Glomerular endothelial cell (primary cell): ENCODE results near the gene B4GALT2. TPM values are rescaled to one million over a fixed set of nuclear protein-coding genes. Genes with fewer than 3 reads are reported as not detected.

Source experiments
- DNase-seq: peaks from one replicate; pipeline ENCODE4 v3.0.0-alpha.2; 2011; ENCODE audit warnings: low read depth, low spot score; ENCODE audit errors: extremely low read depth
- total RNA-seq: library from RNA; depleted of rRNA; stranded (reverse); fragments of >200 nt; gene quantifications from 2 replicates; pipeline ENCODE4 v1.2.3, GENCODE V29; 2015

Gene B4GALT2
- total RNA-seq, 1 donor from 2014 or later = 93.8 TPM

DNA sequence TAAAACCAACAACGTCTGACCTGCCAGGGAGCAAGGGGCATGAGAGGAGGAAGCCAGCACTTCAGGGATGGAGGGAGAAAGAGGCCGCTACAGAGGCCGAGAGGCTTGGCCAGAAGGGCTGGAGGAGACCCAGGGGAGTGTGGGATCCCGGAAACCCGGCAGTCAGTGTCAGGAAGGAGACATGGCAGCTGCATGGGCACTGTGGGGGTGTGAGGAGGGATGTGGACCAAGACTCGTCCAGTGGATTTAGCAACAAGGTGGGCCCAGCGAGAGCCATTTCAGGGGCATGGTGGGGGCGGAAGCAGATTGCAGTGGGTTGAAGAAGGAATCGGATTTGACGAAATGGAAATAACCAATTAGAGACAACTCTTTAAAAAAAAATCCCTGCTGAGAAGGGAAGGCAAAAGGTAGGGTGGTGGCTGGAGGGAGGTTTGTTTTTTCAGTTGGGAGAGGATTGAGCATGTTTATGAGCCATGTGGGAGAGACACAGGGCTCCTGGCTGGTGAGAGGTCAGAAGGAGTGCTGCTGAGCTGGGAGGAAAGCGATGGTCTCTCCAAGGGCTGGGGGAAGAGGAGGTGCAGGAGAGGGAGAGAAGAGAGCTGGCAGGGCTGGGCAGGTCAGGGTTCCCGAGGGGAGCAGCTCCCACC lies 4.4 kb downstream of the B4GALT2 start:
- no peak for DNase-seq

DNA sequence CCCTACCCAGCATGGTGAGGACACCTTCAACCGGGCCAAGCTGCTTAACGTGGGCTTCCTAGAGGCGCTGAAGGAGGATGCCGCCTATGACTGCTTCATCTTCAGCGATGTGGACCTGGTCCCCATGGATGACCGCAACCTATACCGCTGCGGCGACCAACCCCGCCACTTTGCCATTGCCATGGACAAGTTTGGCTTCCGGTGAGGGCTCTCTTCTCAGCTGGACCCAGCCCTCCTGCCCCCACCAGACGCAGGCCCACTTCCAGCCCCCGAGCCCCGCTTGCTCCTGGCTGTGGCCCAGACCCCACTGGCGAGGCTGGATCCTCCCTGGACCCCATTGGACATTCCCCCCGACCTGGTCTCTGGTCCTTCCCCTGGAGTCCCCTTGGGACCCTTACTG lies 5.8 kb downstream of the B4GALT2 start:
- DNase-seq = no peak

DNA sequence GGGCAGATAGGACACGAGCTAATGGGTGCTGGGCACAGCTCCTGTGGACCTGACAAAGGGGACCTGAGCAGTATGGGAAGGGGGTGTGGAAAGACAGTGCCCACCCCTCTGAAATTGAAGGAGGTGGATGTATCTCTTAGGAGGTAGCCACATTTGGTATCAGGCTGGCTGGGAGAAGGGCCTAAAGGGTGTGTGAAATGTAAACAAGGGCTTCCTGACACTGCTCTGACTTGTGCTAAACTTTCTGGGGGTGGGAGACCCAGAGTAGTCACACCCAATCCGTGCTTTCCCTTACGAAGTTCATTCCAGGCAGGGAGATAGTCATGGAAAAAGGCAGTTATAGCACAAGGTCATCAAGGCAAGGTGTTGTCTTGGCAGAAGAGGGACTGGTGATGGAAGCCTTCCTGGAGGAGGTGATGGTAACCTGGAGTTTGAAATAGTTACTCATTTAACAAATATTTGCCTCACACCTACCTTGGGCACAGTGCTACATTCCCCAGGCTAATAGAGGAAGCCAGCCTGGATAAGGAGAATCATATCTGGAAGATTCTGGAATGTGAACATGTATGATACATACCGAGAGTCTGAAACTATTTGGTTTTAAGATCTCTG lies 7.1 kb downstream of the B4GALT2 start:
- no peak for DNase-seq

DNA sequence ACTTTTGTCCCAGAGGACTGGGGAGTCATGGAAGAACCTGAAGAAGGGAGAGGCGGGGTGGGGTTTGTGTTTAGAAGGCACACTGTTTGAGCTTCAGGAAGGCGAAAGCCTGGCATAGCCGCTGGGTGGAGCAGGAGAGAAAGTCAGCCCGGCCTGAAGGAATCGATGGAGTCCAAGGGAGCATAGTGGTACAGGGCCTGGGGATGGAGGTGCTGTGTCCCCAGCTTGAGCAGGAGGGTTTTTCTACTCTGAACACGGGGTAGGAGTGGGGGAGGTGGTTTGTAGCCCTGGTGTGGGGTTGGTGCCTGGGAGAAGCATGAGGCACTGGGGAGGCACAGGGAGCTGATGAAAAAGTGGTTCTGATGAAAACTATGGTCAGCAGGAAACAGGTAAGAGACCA lies 7.7 kb downstream of the B4GALT2 start:
- no peak for DNase-seq

DNA sequence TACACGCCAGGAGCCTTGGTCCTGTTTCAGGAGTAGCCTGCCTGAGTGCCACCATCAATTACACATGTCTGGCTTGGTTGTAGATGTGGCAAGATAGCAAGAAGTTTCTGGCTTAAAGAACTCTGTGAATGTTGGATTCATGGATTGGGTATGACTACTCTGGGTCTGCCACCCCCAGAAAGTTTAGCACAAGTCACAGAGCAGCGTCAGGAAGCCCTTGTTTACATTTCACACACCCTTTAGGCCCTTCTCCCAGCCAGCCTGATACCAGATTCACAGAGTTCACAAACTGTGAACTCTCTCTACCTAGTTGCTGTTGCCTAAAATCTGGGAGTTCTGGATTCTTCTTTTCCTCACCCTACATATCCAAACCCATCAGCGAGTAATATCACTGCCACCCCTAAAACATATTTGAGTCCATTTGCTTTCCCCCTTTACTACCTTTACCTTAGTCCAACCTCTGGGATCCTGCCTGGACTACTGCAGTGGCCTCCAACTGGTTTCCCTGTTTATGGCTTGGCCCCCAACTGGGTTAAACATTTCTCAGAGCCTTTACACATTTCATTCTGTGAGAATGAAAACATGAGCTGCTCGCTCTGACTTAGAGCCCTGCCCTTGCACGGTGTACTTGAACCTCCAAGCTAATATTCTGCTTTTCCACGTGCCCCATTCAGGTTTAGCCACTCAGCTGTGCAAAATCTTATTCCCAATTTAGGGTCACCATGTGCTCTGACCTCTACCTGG lies 8.3 kb downstream of the B4GALT2 start:
- no peak for DNase-seq

DNA sequence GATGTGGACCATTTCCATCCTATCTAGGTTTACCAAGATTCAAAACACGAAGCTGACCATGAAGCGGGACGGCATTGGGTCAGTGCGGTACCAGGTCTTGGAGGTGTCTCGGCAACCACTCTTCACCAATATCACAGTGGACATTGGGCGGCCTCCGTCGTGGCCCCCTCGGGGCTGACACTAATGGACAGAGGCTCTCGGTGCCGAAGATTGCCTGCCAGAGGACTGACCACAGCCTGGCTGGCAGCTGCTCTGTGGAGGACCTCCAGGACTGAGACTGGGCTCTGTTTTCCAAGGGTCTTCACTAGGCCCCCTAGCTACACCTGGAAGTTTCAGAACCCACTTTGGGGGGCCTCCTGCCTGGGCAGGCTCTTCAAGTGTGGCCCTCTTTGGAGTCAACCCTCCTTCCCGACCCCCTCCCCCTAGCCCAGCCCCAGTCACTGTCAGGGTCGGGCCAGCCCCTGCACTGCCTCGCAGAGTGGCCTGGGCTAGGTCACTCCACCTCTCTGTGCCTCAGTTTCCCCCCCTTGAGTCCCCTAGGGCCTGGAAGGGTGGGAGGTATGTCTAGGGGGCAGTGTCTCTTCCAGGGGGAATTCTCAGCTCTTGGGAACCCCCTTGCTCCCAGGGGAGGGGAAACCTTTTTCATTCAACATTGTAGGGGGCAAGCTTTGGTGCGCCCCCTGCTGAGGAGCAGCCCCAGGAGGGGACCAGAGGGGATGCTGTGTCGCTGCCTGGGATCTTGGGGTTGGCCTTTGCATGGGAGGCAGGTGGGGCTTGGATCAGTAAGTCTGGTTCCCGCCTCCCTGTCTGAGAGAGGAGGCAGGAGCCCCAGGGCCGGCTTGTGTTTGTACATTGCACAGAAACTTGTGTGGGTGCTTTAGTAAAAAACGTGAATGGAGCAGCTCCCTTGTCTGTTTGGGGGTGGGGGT lies 11.5 kb downstream of the B4GALT2 start:
- DNase-seq = no peak

DNA sequence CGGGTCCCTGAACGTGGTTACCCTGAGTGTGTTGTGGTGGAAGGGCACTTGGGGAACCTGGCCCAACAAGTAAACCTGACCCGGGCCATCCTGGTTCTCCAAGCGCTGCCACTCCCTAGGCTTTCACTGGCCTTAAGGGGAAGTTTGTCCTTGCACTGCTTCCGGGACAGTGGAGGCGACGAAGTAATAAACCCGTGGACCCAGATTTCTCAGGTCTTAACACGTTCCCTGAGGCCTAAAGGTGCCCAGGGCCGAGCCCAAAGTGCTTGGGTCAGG lies 12.1 kb downstream of the B4GALT2 start:
- DNase-seq = no peak

DNA sequence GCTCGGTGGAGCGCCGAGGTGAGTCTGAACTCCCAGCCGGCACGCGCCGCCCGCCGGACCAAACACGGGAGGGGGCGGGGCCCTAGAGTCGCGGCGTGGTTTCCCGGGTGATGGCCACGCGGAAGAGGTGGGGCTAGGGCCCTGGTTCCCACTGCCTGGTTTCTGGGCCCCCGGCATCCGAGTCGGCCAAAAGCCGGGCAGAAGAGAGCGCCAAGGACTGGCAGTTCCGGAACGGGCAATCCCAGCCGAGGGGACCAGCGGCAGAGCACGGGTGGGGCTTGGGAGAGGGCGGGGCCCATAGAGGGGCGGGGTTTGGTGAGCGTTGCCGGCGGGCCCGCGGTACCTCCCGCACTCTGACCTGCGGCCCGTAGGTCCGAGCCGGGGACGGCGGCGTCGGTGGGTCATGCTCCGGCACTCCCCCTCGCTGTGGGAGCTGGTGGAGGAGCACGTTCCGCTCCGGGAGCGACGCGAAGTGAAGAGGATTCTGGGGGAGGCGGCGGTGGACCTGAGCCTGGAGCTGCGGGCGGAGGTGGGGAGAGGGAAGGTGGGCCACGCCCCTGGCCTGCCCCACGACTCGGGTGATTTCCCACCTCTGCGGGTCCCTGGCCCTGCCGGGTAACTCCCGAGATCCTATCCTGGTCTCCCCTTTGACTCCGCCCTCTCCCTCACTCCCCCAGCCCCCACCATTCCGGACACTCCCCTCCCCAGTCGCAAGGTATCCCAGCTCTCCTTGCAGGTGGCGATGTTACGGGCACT lies 12.6 kb downstream of the B4GALT2 start, which contains the start of gene CCDC24:
Gene CCDC24, plus strand, starts transcription at position 124 of the 756 bp plus-strand sequence. Its CDS starts 280 bp downstream, at position 404.
- no peak for DNase-seq

DNA sequence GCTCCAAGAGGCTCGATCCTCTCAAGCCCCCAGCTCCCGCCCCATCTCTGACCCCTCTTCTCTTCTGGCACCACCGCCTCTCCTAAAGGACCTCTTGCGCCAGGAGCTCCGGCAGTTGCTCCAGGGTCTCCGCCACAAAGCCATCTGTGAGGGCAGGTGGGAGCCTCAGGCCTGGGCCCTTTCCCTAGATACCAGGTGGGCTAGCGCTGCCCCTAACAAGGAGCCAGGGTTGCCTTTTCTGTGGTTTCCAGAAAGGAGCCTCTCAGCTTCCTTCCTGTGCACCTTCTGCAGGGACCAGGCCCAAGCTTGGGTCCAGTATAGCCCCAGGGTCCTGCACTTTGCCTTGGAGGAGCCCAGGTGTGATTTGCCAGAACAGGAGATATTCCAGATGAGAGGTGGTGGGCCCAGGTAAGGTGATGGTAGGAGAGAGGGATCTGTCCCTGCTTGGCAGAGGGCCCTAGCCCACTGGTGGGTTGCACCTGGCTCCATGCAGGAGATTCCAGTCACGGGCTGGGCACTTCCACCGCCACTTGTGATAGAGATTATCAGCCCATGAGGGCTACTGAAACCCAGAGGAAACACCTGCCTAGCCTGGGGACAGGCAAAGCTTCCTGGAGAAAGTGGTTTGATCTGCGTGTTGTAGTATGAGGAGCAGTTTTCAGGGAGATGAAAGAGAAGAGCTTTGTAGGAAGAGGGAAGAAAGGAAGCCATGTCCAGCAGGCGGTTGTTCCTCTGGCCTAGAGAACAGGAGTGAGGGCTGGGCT lies 13.4 kb downstream of the B4GALT2 start:
- no peak for DNase-seq

DNA sequence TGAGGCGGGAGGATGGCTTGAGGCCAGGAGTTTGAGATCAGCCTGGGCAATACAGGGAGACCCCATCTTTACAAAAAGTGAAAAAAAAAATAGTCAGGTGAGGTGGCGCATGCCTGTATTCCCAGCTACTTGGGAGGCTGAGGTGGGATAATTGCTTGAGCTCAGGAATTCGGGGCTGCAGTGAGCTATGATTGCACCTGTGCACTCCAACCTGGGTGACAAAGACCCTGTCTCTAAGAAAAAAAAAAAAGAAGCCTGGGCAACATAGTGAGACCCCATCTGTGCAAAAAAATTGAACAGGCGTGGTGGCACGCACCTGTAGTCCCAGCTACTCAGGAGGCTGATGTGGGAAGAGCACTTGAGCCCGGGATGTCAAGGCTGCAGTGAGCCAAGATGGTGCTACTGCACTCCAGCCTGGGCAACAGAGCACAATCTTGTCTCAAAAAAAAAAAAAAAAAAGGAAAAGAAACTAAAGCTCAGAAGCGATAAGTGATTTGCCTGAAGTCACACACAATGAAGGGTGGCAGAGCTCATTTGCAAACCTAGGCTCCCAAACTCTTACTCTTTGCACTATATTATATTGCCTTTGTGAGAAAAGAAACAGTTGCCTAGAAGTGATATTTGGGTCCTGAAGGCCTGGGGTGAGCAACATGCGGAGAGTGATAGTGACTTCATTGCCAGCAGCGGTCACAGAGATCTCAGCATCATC lies 14.3 kb downstream of the B4GALT2 start:
- no peak for DNase-seq

DNA sequence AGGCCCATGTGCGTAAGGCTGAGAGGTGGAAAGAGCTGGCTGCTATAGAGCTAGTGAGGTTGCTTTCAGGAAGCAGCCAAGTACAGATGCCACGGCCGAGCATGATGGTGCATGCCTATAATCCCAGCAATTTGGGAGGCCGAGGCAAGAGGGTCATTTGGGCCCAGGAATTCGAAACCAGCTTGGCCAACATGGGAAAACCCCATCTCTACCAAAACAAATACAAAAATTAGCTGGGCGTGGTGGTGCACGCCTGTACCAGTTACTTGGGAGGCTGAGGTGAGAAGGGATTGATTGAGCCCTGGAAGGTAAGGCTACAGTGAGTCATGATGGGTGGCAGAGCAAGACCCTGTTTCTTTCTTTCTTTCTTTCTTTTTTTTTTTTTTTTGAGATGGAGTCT lies 15.1 kb downstream of the B4GALT2 start:
- DNase-seq = no peak

DNA sequence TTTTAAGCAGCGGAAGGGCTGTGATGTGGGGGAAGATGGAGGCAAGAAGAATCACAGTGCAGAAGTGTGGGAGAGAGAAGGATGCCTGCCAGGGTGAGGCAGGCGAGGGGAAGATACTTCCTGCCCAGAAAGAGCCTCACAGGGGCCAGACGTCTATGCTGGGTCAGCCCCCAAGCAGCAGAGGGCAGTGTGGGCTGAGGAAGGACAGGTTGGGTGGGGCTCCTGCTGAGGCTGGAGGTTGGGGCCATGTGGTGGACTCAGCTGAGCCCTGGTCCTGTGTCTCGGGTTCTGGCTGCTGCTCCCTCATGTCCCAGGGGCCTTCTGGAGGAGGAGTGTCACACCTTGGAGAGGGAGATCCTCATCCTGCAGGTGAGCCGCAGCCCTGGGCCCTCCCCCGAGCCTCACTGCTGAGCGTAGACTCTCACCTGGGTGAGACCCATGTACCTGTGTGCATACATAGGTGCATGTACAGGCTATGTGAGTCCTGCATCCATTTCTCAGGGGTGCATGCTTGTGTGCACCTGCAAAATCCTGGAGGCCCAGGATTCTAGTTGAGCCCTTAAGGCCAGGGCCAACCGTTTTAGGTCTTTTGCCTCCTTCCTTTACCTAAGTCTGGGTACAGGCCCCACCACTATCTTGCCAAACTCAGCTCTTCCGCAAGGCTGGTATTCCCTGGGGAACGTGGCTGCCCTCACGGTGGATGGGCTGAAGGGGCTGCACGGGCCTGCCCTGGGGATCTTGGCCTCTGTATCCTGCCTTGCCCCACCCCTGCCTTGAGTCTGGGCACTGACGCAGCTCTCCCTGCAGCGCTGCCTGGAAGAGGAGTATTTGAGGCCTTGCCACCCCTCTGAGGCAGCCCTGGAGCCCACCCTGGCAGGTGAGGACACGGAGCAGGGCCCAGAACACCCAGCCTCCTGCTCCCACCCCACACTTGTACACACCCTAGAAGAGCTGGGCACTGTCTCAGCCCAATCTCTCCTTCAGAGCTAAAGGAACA lies 16.1 kb downstream of the B4GALT2 start:
- DNase-seq = no peak

DNA sequence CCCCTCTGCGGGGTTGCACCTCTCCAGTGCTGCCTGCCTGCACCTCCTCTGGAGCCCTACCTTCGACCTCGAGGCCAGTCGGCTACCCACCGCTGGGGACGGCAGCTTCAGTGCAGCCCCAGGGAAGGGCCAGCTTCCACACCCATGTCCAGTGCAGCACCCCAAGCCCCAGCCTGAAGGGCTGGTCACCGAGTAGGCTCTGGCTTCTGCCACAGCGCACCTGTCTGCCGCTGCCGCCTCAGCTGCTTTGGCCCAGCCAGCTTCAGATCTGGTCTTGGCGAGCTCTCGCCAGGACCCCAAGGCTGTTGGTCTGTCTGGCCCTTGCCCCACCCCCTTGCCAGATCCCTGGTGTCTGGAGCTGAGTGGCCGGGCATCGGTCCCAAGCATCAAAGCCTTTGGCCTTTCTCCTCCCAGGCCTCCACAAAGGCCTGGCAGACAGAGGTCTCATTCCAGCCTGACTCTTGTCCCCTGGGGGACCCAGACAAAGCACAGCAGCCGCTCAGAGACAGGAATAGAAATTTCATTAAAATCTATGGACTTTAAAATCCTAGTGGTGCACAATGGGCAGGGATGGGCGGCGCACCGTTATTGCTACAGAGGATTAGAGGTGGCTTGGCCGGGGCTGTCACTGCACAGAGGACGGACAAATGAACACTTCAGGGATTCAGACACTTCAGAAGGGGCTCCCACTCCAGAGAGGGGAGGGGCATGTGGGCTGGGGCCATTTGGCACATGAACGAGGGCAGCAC lies 17.1 kb downstream of the B4GALT2 start:
- no peak for DNase-seq

DNA sequence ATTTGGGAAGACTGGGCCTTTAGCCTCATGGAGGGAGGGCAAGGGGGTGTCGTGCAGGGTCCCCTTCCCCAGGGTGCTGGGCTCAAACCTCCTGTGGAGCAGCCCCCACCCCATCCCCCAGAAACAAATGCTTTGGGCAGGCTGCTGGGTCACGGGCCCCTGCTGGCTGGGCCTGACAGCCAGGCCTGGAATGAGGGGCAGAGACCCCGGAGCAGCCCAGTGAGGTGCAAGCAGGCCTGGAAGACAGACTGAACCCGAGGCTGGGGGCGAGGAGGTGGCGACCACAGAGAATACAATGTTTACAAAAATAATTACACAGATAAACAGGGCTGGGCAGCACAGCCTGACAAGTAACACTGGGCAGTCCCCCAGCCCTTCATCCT lies 17.7 kb downstream of the B4GALT2 start:
- DNase-seq = no peak

DNA sequence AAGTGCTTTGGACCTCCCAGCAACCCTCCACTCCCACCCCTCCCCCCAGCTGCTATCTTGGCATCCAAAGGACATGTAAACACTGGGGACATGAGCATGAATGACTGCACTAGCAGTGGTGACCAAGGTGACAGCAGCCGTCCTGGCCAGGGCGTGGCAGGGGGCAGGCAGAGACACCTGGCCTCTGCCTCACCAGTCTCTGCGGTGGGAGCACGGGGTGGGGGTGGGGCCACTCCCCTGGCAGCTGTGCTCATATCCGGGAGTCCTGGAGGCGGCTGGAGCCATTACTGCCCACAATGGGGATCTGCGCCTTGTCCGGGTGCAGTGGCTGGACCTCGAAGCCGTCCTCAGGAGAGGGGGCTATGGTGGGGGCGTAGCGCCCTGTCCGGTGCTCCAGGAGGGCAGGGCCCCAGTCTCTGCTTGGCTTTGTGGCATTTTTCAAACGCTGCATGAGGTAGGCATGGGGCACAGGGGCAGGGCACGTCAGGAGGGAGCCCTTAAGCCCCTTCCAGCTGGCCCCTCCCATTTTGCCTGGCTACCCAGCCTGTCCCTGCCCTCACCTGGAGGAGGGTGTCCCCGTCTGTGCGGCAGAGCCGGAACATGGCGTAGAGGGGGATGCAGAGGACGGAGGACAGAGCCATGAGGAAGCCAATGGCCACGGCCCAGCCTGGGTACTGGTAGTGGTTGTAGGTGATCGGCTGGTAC lies 18.4 kb downstream of the B4GALT2 start:
- DNase-seq = no peak

DNA sequence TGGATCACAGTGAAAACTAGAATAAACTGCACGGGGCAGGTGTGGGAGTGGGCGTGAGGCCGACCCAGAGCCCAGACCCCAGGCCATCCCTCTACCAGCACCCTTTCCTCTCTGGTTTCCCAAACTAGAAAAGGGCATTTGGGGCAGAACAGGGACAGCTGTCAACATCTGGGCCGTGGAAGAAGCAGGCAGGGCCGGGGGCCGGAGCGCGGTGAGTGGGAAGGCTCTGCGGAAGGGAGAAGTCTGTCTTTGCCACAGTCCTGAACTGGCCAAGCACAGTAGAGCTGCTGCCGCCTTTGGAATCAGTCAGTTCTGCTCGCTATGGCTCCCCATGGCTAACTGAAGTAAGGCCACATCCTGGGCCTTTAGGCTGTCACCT lies 19.0 kb downstream of the B4GALT2 start:
- no peak for DNase-seq

DNA sequence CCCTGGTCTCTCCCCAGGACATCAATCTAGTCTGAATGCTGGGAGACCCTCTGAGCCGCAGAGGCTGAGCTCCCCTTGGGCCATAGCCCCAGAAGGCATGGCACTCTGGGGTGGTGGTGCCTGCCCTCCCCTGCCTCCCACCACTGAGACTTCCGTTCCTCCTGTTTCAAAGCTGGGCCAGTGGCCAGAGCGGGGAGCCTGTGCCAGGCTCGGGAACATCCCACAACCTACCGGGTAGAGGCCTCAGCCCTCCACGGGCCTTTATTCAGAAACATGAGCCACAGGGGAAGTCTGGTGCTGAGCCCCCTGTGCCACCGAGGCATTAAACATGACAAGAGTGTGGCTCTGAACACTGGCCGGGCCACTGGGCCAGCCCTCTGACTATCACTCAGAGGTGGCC lies 20.4 kb downstream of the B4GALT2 start:
- no peak for DNase-seq
